ENCODE results near the gene CBX8.

GRCh38 chr17:79811011-79811867, 14.4 kb upstream of the CBX8 start:
- TF ChIP-seq EZH2 (IDR thresholded peaks at IDR 0.05; ENCODE audit: borderline replicate concordance, low read depth, low read length, severe bottlenecking) (peak; percentile 84), CTCF (IDR thresholded peaks at IDR 0.05; ENCODE audit: borderline replicate concordance, extremely low read depth, low read length, poor library complexity, severe bottlenecking) (peak; percentile 73)

All from DND-41 (cell line).